Stimulated activated CD8-positive, alpha-beta memory T cell treated with anti-CD3 and anti-CD28 coated beads, Interleukin-4, amount 100 ng/mL, for 1 hour (primary cell): ENCODE measurements around the gene PTPRN2.

ENCODE experiments used
- DNase-seq, 2 donors: peaks; one replicate each; pipeline ENCODE4 v3.0.0-alpha.2; 2020; ENCODE audit warnings: low read depth in 2 of 2, low spot score in 1 of 2

PTPRN2 gene

DNA sequence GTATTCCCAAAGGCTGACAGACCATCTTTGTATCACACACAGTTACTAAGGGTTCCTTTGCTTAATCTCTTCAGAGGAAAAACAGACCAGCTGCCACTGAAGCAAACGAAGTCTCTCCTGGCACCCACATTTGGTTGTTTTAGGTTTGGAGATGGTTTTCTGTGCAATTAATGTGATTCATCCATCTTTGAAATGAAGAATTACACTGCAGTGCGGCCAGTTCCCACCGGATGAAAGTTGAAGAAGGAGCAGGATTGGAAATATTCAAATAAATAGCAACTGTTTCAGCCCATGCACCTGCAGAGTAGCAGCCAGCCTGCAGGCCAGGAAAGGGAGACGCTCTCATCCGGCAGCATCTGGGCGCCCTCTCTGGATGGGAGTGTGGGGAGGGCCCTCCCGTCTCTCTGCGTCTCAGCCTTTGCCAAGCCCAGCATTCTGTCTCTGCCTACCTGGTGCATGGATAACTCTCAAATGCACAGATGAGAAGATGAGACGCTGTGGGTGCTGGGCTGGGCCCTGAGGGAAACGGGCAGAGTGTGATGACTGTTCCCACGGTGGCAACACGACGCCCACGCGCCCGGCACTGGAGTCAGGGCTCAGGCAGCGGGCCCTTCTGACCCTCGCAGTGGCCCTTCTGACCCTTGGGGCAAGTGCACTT, 214.0 kb downstream of the PTPRN2 start:
- no peak for DNase-seq

GRCh38 chr7:158372400-158373342, 215.0 kb downstream of the PTPRN2 start:
- no peak for DNase-seq

GRCh38 chr7:158371856-158372255, 215.8 kb downstream of the PTPRN2 start:
- DNase-seq, result no peak

GRCh38 chr7:158369866-158370265, 217.8 kb downstream of the PTPRN2 start:
- DNase-seq, result no peak

GRCh38 chr7:158369290-158369689, 218.3 kb downstream of the PTPRN2 start:
- DNase-seq, result no peak

DNA sequence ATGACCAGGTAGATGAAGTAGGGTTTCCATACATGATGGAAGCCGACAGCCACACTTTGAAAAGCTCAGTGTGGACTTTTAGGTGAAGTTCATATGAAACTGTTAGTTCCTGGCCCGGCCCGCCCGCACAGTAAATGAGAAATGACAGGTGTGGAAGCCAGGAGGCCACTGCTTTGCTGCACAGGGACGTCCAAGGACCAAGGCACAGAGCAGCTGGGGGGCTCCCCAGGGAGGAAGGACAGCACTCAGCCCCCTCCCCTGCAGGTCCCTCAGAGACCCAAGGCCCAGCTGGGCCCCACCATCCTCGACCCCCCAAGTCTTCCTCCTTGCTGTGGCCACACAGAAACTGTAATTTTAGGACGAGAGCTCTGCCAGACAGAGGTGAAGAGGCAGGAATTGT, 219.2 kb downstream of the PTPRN2 start:
- DNase-seq, result no peak

DNA sequence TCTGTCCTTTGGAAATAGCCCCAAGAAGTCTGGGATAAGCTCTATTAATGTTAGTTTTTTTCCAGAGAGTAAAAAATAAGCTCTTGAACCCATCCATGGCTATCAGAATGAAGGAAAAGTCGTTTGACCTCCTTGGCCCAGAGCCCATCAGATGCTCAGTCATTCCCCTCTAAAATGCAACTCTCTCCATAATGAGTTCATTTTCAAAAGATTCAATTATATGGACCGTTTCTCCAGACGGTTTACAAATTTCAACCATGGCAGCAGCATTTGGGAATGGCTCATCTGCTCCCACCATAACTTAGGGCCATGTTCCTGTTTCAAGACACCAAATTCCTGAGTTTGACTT, 220.0 kb downstream of the PTPRN2 start:
- DNase-seq, result no peak

DNA sequence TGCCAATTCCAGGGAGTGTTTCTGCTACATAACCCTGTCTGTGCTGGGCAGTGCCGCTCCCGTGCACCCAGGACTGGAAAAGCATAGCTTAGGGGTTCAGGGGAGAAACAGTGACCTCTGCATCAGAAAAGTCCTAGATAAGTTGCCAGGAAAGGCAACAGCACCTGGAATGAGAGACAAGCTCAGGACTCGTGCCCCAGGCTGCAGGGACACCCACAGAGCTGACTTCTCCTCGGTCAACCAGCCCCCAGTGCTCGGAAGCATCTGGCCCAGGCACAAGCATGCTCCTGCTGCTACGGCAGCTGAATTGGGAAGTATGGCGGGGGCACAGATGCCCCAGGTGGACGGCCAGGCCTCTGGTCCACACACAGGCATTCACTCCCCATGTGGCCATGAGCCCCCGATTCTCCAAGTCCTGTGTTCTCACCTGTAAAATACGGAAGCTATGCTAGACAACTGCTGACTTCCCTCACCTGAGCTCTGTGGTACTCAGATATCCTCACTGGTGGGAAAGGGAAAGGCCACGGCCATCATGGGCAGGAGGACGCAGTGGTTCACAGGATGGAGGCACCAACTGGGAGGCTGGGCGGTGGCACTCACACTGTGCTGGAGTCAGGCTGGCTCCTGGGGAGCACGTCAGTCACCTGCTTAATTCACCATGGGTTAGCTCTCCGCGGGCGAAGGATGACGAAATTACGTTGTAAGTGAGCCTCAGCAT, 220.5 kb downstream of the PTPRN2 start:
- no peak for DNase-seq

DNA sequence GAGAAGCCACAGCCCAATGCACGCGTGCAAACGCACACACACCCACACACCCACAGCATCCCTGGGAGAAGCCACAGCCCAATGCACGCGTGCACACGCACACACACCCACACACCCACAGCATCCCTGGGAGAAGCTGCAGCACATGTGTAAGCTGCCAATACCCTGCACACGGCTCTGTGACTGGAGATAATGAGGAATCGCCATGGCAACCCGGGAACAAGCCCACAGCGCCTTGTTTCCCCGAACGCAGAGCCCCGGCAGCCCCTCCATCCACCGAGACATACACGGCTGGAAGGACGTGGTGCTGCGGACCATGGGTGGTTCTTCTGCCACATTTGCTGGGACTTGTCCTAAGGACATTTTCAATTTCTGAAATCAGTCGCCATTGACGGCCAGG, 221.3 kb downstream of the PTPRN2 start:
- no peak for DNase-seq

GRCh38 chr7:158365267-158365666, 222.4 kb downstream of the PTPRN2 start:
- no peak for DNase-seq

DNA sequence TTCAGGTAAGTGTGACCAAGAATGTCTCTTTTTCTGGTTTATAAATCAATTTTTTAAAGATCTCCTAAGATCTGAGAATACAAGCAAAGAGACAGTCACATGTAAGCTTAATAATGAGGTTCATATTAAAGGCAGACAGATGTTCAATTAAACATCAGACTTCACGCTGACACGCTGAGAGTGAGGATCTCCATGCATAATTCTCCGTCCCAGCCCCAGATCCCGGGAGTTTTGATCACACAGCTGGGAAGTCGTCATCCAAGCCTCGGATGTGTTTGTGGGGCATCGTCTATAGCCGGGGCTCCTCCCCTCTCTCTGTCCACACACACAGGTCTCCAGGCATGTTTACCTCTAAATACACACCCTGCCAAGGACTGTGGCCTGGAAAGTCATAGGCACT, 223.2 kb downstream of the PTPRN2 start:
- no peak for DNase-seq

DNA sequence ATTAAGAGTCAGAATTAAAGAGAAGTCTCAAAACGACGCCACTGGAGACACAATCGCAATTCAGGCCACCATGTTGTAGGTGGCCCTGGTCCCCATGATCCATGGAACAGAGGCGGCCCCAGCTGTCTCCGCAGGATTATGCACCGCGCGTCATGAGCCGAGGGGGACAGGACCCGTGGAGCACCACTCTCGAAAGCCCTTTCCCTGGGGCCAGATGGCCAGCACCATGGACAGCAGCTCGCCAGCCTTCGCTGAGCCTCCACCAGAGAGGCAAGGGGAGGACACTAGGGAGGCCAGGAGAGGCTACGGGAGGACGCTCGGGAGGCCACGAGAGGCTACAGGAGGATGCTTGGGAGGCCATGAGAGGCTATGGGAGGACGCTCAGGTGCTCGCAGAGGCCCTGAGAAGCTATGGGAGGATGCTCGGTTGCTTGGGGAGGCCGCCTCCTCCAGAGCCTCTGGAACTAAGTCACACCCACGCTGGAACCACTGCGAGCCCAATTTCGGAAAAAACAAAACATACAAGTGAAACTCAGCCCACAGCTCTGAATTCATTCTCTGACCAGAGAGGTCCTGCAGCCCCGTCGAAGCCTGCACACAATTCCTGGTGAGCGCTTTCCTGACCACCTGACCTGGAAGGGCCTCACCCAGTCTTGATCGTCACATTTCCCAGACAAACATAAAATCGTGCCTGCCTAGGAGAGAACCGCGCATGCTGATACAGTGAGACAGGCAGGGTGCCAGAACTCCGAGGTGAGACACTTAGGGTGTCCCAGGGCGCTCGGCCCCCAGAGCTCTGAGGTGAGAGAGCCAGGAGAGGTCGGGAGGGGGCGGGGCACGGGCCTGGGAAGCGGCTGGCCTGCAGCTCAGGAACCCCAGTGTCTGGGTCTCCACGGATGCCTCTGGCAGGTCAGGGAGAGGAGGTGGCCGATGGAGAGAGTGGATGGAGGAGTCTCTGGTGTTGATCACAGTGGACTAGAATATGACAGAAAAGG, 224.4 kb downstream of the PTPRN2 start:
- DNase-seq, result no peak

GRCh38 chr7:158362001-158362400, 225.6 kb downstream of the PTPRN2 start:
- no peak for DNase-seq

DNA sequence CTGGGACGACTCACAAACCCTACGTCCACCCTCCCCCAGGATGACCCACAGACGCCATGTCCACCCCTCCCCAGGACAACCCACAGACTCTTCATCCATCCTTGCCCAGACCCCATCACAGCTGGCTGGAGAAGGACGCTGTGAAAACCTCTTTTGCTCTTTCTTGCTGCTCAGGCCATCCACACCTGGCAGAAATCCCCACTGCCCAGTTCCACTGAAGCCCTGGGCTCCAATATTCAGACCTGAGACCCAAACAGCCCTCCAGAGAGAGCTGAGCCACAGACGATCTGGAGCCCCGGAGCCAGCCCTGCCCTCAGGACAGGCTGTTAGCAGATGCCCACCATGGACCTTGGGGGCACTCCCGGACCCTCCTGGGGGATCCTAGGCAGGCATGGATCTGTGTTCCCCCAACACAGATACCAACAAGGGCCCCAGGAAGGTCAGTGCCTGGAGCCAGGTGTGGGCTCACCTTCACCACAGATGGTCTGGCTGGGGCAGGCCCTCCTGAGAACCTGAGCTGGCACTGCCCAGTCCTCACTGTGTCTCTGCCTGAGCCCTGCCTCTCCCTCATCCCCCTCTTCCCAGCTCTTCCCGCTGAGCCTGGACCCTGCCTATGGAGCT, 226.2 kb downstream of the PTPRN2 start:
- no peak for DNase-seq

- DNase-seq, result no peak
Observed at GRCh38 chr7:158358926-158359645, 228.5 kb downstream of the PTPRN2 start.

- DNase-seq, result no peak
Observed at GRCh38 chr7:158357898-158358821, 229.5 kb downstream of the PTPRN2 start.

GRCh38 chr7:158357106-158357897, 230.3 kb downstream of the PTPRN2 start:
- DNase-seq, result no peak

DNA sequence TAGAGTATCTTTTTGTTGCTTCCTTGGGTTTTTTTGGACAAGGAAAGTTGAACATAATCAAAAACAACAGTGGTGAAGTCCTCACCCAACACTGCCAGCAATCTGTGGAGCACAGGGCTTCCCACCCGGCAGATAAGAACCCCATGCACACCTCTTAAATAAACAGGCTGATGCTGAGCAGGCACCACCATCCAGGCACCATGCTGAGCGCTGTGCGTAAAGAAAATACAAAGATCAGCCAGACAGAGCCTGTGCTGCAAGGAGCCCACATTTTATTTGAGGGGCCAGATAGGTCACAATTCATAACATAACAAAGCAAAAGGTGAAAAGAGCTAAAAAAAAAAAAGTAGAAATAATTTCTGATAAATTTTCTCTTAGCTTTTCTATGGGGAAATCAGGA, 231.2 kb downstream of the PTPRN2 start:
- no peak for DNase-seq
